MCF 10A (cell line): ENCODE results near the gene M1AP. TPM values are rescaled to one million over a fixed set of nuclear protein-coding genes. Genes with fewer than 3 reads are reported as not detected.

Source experiments
- Bru-seq: library from RNA; stranded (reverse); fragments of 400-500 nt; gene quantifications from one replicate; lab custom pipeline; 2021; lab: Mats Ljungman, UMichigan
- BruChase-seq, 2 experiments: library from RNA; stranded (reverse); fragments of 400-500 nt; gene quantifications; one replicate each; lab custom pipeline; 2021; lab: Mats Ljungman, UMichigan
- BruUV-seq: library from RNA; stranded (reverse); fragments of 400-500 nt; replicated peaks from 2 replicates; lab custom pipeline; 2021; lab: Mats Ljungman, UMichigan
- CTCF ChIA-PET: fragments of 300-600 bp; sonication (Branson Sonifier 250); formaldehyde crosslinking; extraction: SDS; loops from one replicate; lab custom pipeline; 2021; ENCODE audit warnings: antibody characterized with exemption, inconsistent platforms; lab: Yijun Ruan, JAX
- POLR2A ChIA-PET: fragments of 300-600, 350-650 bp; sonication (Branson Sonifier 250); formaldehyde crosslinking; extraction: SDS; loops from one replicate; lab custom pipeline; 2020; ENCODE audit warnings: antibody characterized with exemption, inconsistent platforms; lab: Yijun Ruan, JAX
- DNase-seq: peaks from one replicate; pipeline ENCODE4 v3.0.0-alpha.2; 2018; ENCODE audit not compliant: unreplicated experiment
- H3K27ac Mint-ChIP-seq: one replicate; pipeline ENCODE4 v1.8.0; 2022; ENCODE audit warnings: mild to moderate bottlenecking, low read depth, mixed read lengths; ENCODE audit not compliant: unreplicated experiment
- H3K27me3 Mint-ChIP-seq: one replicate; pipeline ENCODE4 v1.8.0; 2022; ENCODE audit warnings: mixed read lengths; ENCODE audit not compliant: insufficient read depth, unreplicated experiment
- H3K36me3 Mint-ChIP-seq: one replicate; pipeline ENCODE4 v1.8.0; 2022; ENCODE audit warnings: mild to moderate bottlenecking, moderate library complexity, mixed read lengths; ENCODE audit not compliant: insufficient read depth, unreplicated experiment
- H3K4me1 Mint-ChIP-seq: one replicate; pipeline ENCODE4 v1.8.0; 2022; ENCODE audit warnings: mixed read lengths; ENCODE audit not compliant: insufficient read depth, unreplicated experiment
- H3K4me3 Mint-ChIP-seq: one replicate; pipeline ENCODE4 v1.8.0; 2022; ENCODE audit warnings: mild to moderate bottlenecking, moderate library complexity, mixed read lengths; ENCODE audit not compliant: unreplicated experiment
- H3K9me3 Mint-ChIP-seq: one replicate; pipeline ENCODE4 v1.8.0; 2022; ENCODE audit warnings: mixed read lengths; ENCODE audit not compliant: unreplicated experiment
- CTCF ChIP-seq: fragments of 200-600 bp; IDR thresholded peaks from one replicate; pipeline ENCODE4 v1.8.0; 2022; ENCODE audit warnings: antibody characterized with exemption, mild to moderate bottlenecking; ENCODE audit not compliant: unreplicated experiment
- intact Hi-C: fragments of 100-400 bp; cut with micrococcal nuclease; formaldehyde crosslinking; loops from 2 replicates; pipeline ENCODE4 v1.14.1; 2022
- long read RNA-seq: library from polyadenylated mRNA; stranded (forward); transcript quantifications from one replicate; pipeline ENCODE4 v2.0.0, GENCODE V29; 2022
- total RNA-seq: library from RNA; stranded (reverse); gene quantifications from 2 replicates; pipeline ENCODE4 v1.2.3, GENCODE V29; 2022

Gene M1AP
- total RNA-seq: not detected in 2 replicates
- percentile 3 among the genes with signal in this experiment for Bru-seq, nascent RNA
- BruChase-seq, experiment 1, labeled RNA remaining after a 6-hour chase: percentile 1 among the genes with signal in this experiment
- BruChase-seq, experiment 2, labeled RNA remaining after a 2-hour chase: not detected
- long read RNA-seq: 0 reads

GRCh38 chr2:74648009-74648443 is at the start of gene M1AP:
TSS of gene M1AP (minus strand) at chr2:74648330. CDS start at chr2:74640275, 8,055 bp downstream.
- no peaks in the 10 kb centered on the region for H3K27me3 Mint-ChIP-seq
- H3K27ac Mint-ChIP-seq: peak within 1 kb of the TSS; percentile 21
- ChIA-PET POLR2A (no interaction called here), CTCF (no interaction called here)
- DNase-seq: no peak
- no peak within 1 kb of the TSS for H3K4me3 Mint-ChIP-seq
- no peaks in the 10 kb centered on the region for H3K9me3 Mint-ChIP-seq
- H3K36me3 Mint-ChIP-seq: no peaks in the 10 kb centered on the region
- no peak for TF ChIP-seq CTCF
- no peaks in the 10 kb centered on the region for H3K4me1 Mint-ChIP-seq
- no TSS peak for BruUV-seq
- intact Hi-C loops: no loop called here

- intact Hi-C loops: no loop called here
- H3K4me3 Mint-ChIP-seq: no peak overlapping the region
- no TSS peak for BruUV-seq
- peak; percentile 30 for DNase-seq
- TF ChIP-seq CTCF: no peak
- no peaks in the 10 kb centered on the region for H3K36me3 Mint-ChIP-seq
- peaks cover 24% of the 10 kb centered on the region for H3K27me3 Mint-ChIP-seq
- H3K4me1 Mint-ChIP-seq: no peaks in the 10 kb centered on the region
- ChIA-PET POLR2A (no interaction called here), CTCF (interaction anchor here (0.6 to 3.2 kb wide), 4 partner anchors 17 to 179 kb away, joined by 3 to 14 read pairs (median 4); no protein-coding TSS in a partner anchor)
- H3K9me3 Mint-ChIP-seq: no peaks in the 10 kb centered on the region
- no peak overlapping the region for H3K27ac Mint-ChIP-seq
These were observed 48.7 kb upstream of the M1AP start for GRCh38 chr2:74696829-74697228.

GRCh38 chr2:74695663-74696062 is 47.5 kb upstream of the M1AP start:
- intact Hi-C loops: no loop called here
- CTCF ChIA-PET: interaction anchor here (0.8 to 1.6 kb wide), 3 partner anchors 141 to 1500 kb away, joined by 4 to 7 read pairs (median 6); no protein-coding TSS in a partner anchor
- no peak for TF ChIP-seq CTCF
- Mint-ChIP-seq H3K4me1 (no peaks in the 10 kb centered on the region), H3K9me3 (no peaks in the 10 kb centered on the region), H3K27ac (no peak overlapping the region), H3K4me3 (no peak overlapping the region), H3K36me3 (no peaks in the 10 kb centered on the region), H3K27me3 (peaks cover 18% of the 10 kb centered on the region)
- no TSS peak for BruUV-seq
- no peak for DNase-seq
- POLR2A ChIA-PET: no interaction called here

GRCh38 chr2:74694281-74694680 is 46.2 kb upstream of the M1AP start:
- intact Hi-C loops: loop anchor here (5.0 kb wide), 2 partner anchors 358 to 928 kb away; no protein-coding TSS in a partner anchor
- ChIA-PET POLR2A (interaction anchor here (1.6 kb wide), 1 partner anchor 141 kb away, joined by 10 read pairs; the partner anchor contains the start of gene HK2), CTCF (interaction anchor here (0.6 to 2.0 kb wide), 8 partner anchors 20 to 551 kb away, joined by 3 to 19 read pairs (median 4); no protein-coding TSS in a partner anchor)
- no peaks in the 10 kb centered on the region for H3K9me3 Mint-ChIP-seq
- TF ChIP-seq CTCF: no peak
- BruUV-seq: no TSS peak
- peaks cover 6% of the 10 kb centered on the region for H3K4me1 Mint-ChIP-seq
- DNase-seq: peak; percentile 25
- H3K36me3 Mint-ChIP-seq: no peaks in the 10 kb centered on the region
- H3K4me3 Mint-ChIP-seq: no peak overlapping the region
- H3K27me3 Mint-ChIP-seq: peaks cover 4% of the 10 kb centered on the region
- H3K27ac Mint-ChIP-seq: no peak overlapping the region
